H9 (cell line): Measurements from ENCODE around the gene OBSL1. TPM values are rescaled to one million over a fixed set of nuclear protein-coding genes. Genes with fewer than 3 reads are reported as not detected.

ENCODE experiments used
- DNase-seq: peaks from one replicate; pipeline ENCODE4 v3.0.0-alpha.2; 2017
- H2AFZ ChIP-seq: one replicate; pipeline ENCODE4 v1.6.1; 2013; ENCODE audit warnings: mild to moderate bottlenecking, low read length, control low read depth, moderate library complexity
- H2AK5ac ChIP-seq: 2 replicates; pipeline ENCODE4 v1.6.1; 2013; ENCODE audit warnings: low read length, control low read depth, mixed read lengths; ENCODE audit not compliant: insufficient read length
- H2BK120ac ChIP-seq: one replicate; pipeline ENCODE4 v1.6.1; 2013; ENCODE audit warnings: low read depth, mild to moderate bottlenecking, low read length, control low read depth, inconsistent platforms; ENCODE audit not compliant: poor library complexity, severe bottlenecking
- H2BK12ac ChIP-seq: 2 replicates; pipeline ENCODE4 v1.6.1; 2013; ENCODE audit warnings: low read length, control low read depth, mixed read lengths, low read depth; ENCODE audit not compliant: insufficient read length
- H2BK15ac ChIP-seq: 2 replicates; pipeline ENCODE4 v1.6.1; 2013; ENCODE audit warnings: low read depth, low read length, control low read depth
- H2BK20ac ChIP-seq: one replicate; pipeline ENCODE4 v1.6.1; 2013; ENCODE audit warnings: low read depth, mild to moderate bottlenecking, low read length, control low read depth, inconsistent platforms; ENCODE audit not compliant: poor library complexity, severe bottlenecking
- H2BK5ac ChIP-seq: 2 replicates; pipeline ENCODE4 v1.6.1; 2013; ENCODE audit warnings: low read length, control low read depth, mixed read lengths; ENCODE audit not compliant: insufficient read length
- H3K14ac ChIP-seq: 2 replicates; pipeline ENCODE4 v1.6.1; 2013; ENCODE audit warnings: low read length, control low read depth; ENCODE audit not compliant: insufficient read depth
- H3K18ac ChIP-seq: 2 replicates; pipeline ENCODE4 v1.6.1; 2013; ENCODE audit warnings: low read depth, mild to moderate bottlenecking, mixed read lengths, low read length, control low read depth; ENCODE audit not compliant: insufficient read length
- H3K23ac ChIP-seq: 2 replicates; pipeline ENCODE4 v1.6.1; 2013; ENCODE audit warnings: low read length, control low read depth, mixed read lengths, low read depth; ENCODE audit not compliant: insufficient read length
- H3K23me2 ChIP-seq: 2 replicates; pipeline ENCODE4 v1.6.1; 2013; ENCODE audit warnings: low read depth, mild to moderate bottlenecking, mixed read lengths, low read length, control low read depth; ENCODE audit not compliant: insufficient read length, poor library complexity, severe bottlenecking
- H3K27ac ChIP-seq: 2 replicates; pipeline ENCODE4 v1.5.1; 2013; ENCODE audit warnings: low read length, control low read depth, mixed read lengths, low read depth; ENCODE audit not compliant: insufficient read length
- H3K27me3 ChIP-seq: 2 replicates; pipeline ENCODE4 v1.6.1; 2013; ENCODE audit warnings: low read length, control low read depth, inconsistent platforms; ENCODE audit not compliant: insufficient read depth
- H3K4ac ChIP-seq: 2 replicates; pipeline ENCODE4 v1.6.1; 2013; ENCODE audit warnings: low read depth, mild to moderate bottlenecking, control low read depth, inconsistent platforms, low read length, moderate library complexity
- H3K4me1 ChIP-seq: 2 replicates; pipeline ENCODE4 v1.6.1; 2013; ENCODE audit warnings: low read length, control low read depth, inconsistent platforms; ENCODE audit not compliant: insufficient read depth
- H3K4me2 ChIP-seq: 2 replicates; pipeline ENCODE4 v1.6.1; 2013; ENCODE audit warnings: low read length, control low read depth, mixed read lengths; ENCODE audit not compliant: insufficient read length, insufficient read depth
- H3K56ac ChIP-seq: 2 replicates; pipeline ENCODE4 v1.6.1; 2013; ENCODE audit warnings: low read depth, mild to moderate bottlenecking, mixed read lengths, low read length, control low read depth; ENCODE audit not compliant: insufficient read length
- H3K79me1 ChIP-seq: 2 replicates; pipeline ENCODE4 v1.6.1; 2013; ENCODE audit warnings: low read depth, mild to moderate bottlenecking, moderate library complexity, low read length, control low read depth, inconsistent platforms; ENCODE audit not compliant: insufficient read depth, poor library complexity, severe bottlenecking
- H3K79me2 ChIP-seq: 2 replicates; pipeline ENCODE4 v1.6.1; 2013; ENCODE audit warnings: low read length, control low read depth, inconsistent platforms; ENCODE audit not compliant: insufficient read depth
- H3K9ac ChIP-seq: 2 replicates; pipeline ENCODE4 v1.6.1; 2013; ENCODE audit warnings: low read length, control low read depth, mixed read lengths; ENCODE audit not compliant: insufficient read length; ENCODE audit errors: extremely low read depth
- H3K9me3 ChIP-seq: one replicate; pipeline ENCODE4 v1.6.1; 2013; ENCODE audit warnings: low read depth, low read length, inconsistent platforms; ENCODE audit not compliant: control insufficient read depth
- H3T11ph ChIP-seq: one replicate; pipeline ENCODE4 v1.6.1; 2013; ENCODE audit warnings: mild to moderate bottlenecking, low read length, control low read depth, inconsistent platforms
- H4K20me1 ChIP-seq: one replicate; pipeline ENCODE4 v1.6.1; 2013; ENCODE audit not compliant: control insufficient read depth, insufficient read length, insufficient read depth
- H4K5ac ChIP-seq: 2 replicates; pipeline ENCODE4 v1.6.1; 2013; ENCODE audit warnings: low read depth, mild to moderate bottlenecking, mixed read lengths, low read length, control low read depth; ENCODE audit not compliant: insufficient read length
- H4K8ac ChIP-seq: replicated peaks from 2 replicates; pipeline ENCODE4 v1.6.1; 2013; ENCODE audit warnings: low read length, control low read depth, mixed read lengths, low read depth; ENCODE audit not compliant: insufficient read length
- H4K91ac ChIP-seq: 2 replicates; pipeline ENCODE4 v1.6.1; 2013; ENCODE audit warnings: low read depth, mild to moderate bottlenecking, moderate library complexity, mixed read lengths, low read length, control low read depth; ENCODE audit not compliant: insufficient read length
- H3K27ac Mint-ChIP-seq, 3 experiments: 2 replicates in 2 of 3; 3 replicates in 1 of 3; pipeline ENCODE4 v1.8.0; 2020 to 2021; ENCODE audit warnings: mixed read lengths in 3 of 3, mild to moderate bottlenecking in 1 of 3, moderate library complexity in 1 of 3
- H3K27me3 Mint-ChIP-seq: 2 replicates; pipeline ENCODE4 v1.8.0; 2021; ENCODE audit warnings: low read depth, mild to moderate bottlenecking, moderate library complexity, mixed read lengths
- H3K36me3 Mint-ChIP-seq, 3 experiments: 2 replicates in 2 of 3; 3 replicates in 1 of 3; pipeline ENCODE4 v1.8.0; 2020 to 2021; ENCODE audit warnings: low read depth in 3 of 3, mixed read lengths in 3 of 3; ENCODE audit not compliant: insufficient read depth in 1 of 3
- H3K4me1 Mint-ChIP-seq, 2 experiments: 2 replicates each; pipeline ENCODE4 v1.8.0; 2020; ENCODE audit warnings: mixed read lengths in 2 of 2
- H3K4me3 Mint-ChIP-seq, 2 experiments: 2 replicates in 1 of 2; 3 replicates in 1 of 2; pipeline ENCODE4 v1.8.0; 2020 to 2021; ENCODE audit warnings: mild to moderate bottlenecking in 2 of 2, mixed read lengths in 2 of 2, moderate library complexity in 1 of 2
- H3K9me3 Mint-ChIP-seq, 2 experiments: 2 replicates in 1 of 2; 3 replicates in 1 of 2; pipeline ENCODE4 v1.8.0; 2020; ENCODE audit warnings: mild to moderate bottlenecking in 2 of 2, mixed read lengths in 2 of 2, moderate library complexity in 1 of 2
- WGBS: extraction: QIAGEN DNeasy Blood & Tissue Kit; methylation state at CpG from one replicate; pipeline ENCODE4 v1.1.7; 2013; ENCODE audit warnings: missing lambda C conversion rate, low lambda C conversion rate, mixed read lengths; ENCODE audit not compliant: insufficient read length; ENCODE audit errors: extremely low coverage; 5-methylcytosine and 5-hydroxymethylcytosine counted together
- total RNA-seq: library from RNA; stranded (reverse); gene quantifications from 2 replicates; pipeline ENCODE4 v1.2.1, GENCODE V29; 2021
- TF ChIP-seq, protein P1 (sequence below): fragments of 200-600 bp; sonication (generic); conservative IDR thresholded peaks from 3 replicates; pipeline ENCODE4 v1.8.0; 2021; ENCODE audit warnings: antibody characterized with exemption, mild to moderate bottlenecking

Gene OBSL1
- total RNA-seq, 1 experiment from 2014 or later = 140 TPM

- Mint-ChIP-seq H3K9me3 (no peaks in the 10 kb centered on the region; a peak in 2 of 5 replicates), H3K36me3 (peaks cover 35 to 71% (median 51%) of the 10 kb centered on the region in 3 experiments), H3K27ac (peak overlapping the region; percentile 70 to 96 (median 72); a peak in 6 of 7 replicates), H3K4me1 (peaks cover 64 to 65% of the 10 kb centered on the region in 2 experiments), H3K27me3 (no peaks in the 10 kb centered on the region; the same call in 1 of the 2 replicates), H3K4me3 (peak overlapping the region in 1 of 2 experiments; percentile 17; a peak in 2 of 5 replicates)
- Histone ChIP-seq H3K23me2 (no peaks in the 10 kb centered on the region), H3K79me2 (no peaks in the 10 kb centered on the region), H2AK5ac (no peak overlapping the region), H2BK120ac (no peak overlapping the region), H4K91ac (no peak overlapping the region), H3K79me1 (no peaks in the 10 kb centered on the region), H3K9me3 (no peaks in the 10 kb centered on the region), H3K56ac (no peak overlapping the region), H2BK12ac (no peak overlapping the region), H2BK15ac (no peak overlapping the region), H3K27me3 (no peaks in the 10 kb centered on the region), H3K14ac (no peak overlapping the region; the same call in 1 of the 2 replicates), H3T11ph (no peak overlapping the region), H4K20me1 (no peaks in the 10 kb centered on the region), H2BK5ac (no peak overlapping the region), H2BK20ac (no peak overlapping the region), H3K4me1 (peaks cover 26% of the 10 kb centered on the region; the same call in 1 of the 2 replicates), H3K27ac (no peak overlapping the region), H3K9ac (no peak overlapping the region), H3K23ac (no peak overlapping the region), H4K8ac (no peak overlapping the region), H4K5ac (no peak overlapping the region), H3K4me2 (no peak overlapping the region), H3K4ac (no peak overlapping the region), H2AFZ (no peak overlapping the region), H3K18ac (no peak overlapping the region)
- no CpG with 5 or more reads among the region's 35 CpGs for WGBS
- peak; percentile 65 for DNase-seq
- TF ChIP-seq, protein P1, sequence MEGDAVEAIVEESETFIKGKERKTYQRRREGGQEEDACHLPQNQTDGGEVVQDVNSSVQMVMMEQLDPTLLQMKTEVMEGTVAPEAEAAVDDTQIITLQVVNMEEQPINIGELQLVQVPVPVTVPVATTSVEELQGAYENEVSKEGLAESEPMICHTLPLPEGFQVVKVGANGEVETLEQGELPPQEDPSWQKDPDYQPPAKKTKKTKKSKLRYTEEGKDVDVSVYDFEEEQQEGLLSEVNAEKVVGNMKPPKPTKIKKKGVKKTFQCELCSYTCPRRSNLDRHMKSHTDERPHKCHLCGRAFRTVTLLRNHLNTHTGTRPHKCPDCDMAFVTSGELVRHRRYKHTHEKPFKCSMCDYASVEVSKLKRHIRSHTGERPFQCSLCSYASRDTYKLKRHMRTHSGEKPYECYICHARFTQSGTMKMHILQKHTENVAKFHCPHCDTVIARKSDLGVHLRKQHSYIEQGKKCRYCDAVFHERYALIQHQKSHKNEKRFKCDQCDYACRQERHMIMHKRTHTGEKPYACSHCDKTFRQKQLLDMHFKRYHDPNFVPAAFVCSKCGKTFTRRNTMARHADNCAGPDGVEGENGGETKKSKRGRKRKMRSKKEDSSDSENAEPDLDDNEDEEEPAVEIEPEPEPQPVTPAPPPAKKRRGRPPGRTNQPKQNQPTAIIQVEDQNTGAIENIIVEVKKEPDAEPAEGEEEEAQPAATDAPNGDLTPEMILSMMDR = no peak
Measured at GRCh38 chr2:219562049-219563020, 9.0 kb downstream of the OBSL1 start.
